ENCODE data around the gene MYCBP2.
"Not testable (repeated sequence)": the region's sequence is repeated elsewhere in the genome, so short reads cannot be mapped to it uniquely, and the experiment has no call there.

The MYCBP2 gene

GRCh38 chr13:77335543-77335942 lies 8.6 kb upstream of the MYCBP2 start:
- DNase-seq (ENCODE audit: low read depth in 2 of 2) = no peak

- no peak for DNase-seq (ENCODE audit: low read depth in 2 of 2)
Observed at GRCh38 chr13:77333594-77333993, 6.7 kb upstream of the MYCBP2 start.

- no peak for DNase-seq (ENCODE audit: low read depth in 2 of 2)
Observed at GRCh38 chr13:77331421-77331820, 4.5 kb upstream of the MYCBP2 start.

- no peak for DNase-seq (ENCODE audit: low read depth in 2 of 2)
Observed at GRCh38 chr13:77329911-77330584, 3.2 kb upstream of the MYCBP2 start.

GRCh38 chr13:77329133-77329910 lies 2.4 kb upstream of the MYCBP2 start:
- peak; percentile 69 to 73 for DNase-seq (ENCODE audit: low read depth in 2 of 2)

GRCh38 chr13:77328819-77329132 lies 1.9 kb upstream of the MYCBP2 start:
- DNase-seq (ENCODE audit: low read depth in 2 of 2) = no peak

GRCh38 chr13:77325371-77325980 lies 1.4 kb downstream of the MYCBP2 start:
- no peak for DNase-seq (ENCODE audit: low read depth in 2 of 2)

- no peak for DNase-seq (ENCODE audit: low read depth in 2 of 2)
Observed at GRCh38 chr13:77323858-77324257, 3.0 kb downstream of the MYCBP2 start.

GRCh38 chr13:77319536-77319935 lies 7.4 kb downstream of the MYCBP2 start:
- DNase-seq (ENCODE audit: low read depth in 2 of 2) = no peak

- no peak for DNase-seq (ENCODE audit: low read depth in 2 of 2)
Observed at GRCh38 chr13:77318741-77319140, 8.2 kb downstream of the MYCBP2 start.

GRCh38 chr13:77316430-77316829 lies 10.5 kb downstream of the MYCBP2 start:
- no peak for DNase-seq (ENCODE audit: low read depth in 2 of 2)

GRCh38 chr13:77315509-77315908 lies 11.4 kb downstream of the MYCBP2 start:
- not testable (repeated sequence) for DNase-seq (ENCODE audit: low read depth in 2 of 2)

- no peak for DNase-seq (ENCODE audit: low read depth in 2 of 2)
Observed at GRCh38 chr13:77313923-77314322, 13.0 kb downstream of the MYCBP2 start.

GRCh38 chr13:77312311-77312710 lies 14.6 kb downstream of the MYCBP2 start:
- no peak for DNase-seq (ENCODE audit: low read depth in 2 of 2)

- no peak for DNase-seq (ENCODE audit: low read depth in 2 of 2)
Observed at GRCh38 chr13:77310579-77311279, 16.2 kb downstream of the MYCBP2 start.

- DNase-seq (ENCODE audit: low read depth in 2 of 2) = no peak
Observed at GRCh38 chr13:77310161-77310560, 16.7 kb downstream of the MYCBP2 start.

- DNase-seq (ENCODE audit: low read depth in 2 of 2) = no peak
Observed at GRCh38 chr13:77309254-77309653, 17.6 kb downstream of the MYCBP2 start.

- DNase-seq (ENCODE audit: low read depth in 2 of 2) = no peak
Observed at GRCh38 chr13:77306458-77306857, 20.4 kb downstream of the MYCBP2 start.

- DNase-seq (ENCODE audit: low read depth in 2 of 2) = no peak
Observed at GRCh38 chr13:77305266-77305665, 21.6 kb downstream of the MYCBP2 start.

- no peak for DNase-seq (ENCODE audit: low read depth in 2 of 2)
Observed at GRCh38 chr13:77300176-77301037, 26.5 kb downstream of the MYCBP2 start.

GRCh38 chr13:77299587-77299986 lies 27.3 kb downstream of the MYCBP2 start:
- DNase-seq (ENCODE audit: low read depth in 2 of 2) = no peak

- DNase-seq (ENCODE audit: low read depth in 2 of 2) = no peak
Observed at GRCh38 chr13:77298426-77298825, 28.5 kb downstream of the MYCBP2 start.
